IPS-20b (cell line): Measurements from ENCODE around the gene CBX4.

Experiments
- H3K27ac ChIP-seq: one replicate; pipeline ENCODE4 v1.5.1; 2013; ENCODE audit warnings: low read length
- H3K27me3 ChIP-seq: 2 replicates; pipeline ENCODE4 v1.6.1; 2013; ENCODE audit warnings: mild to moderate bottlenecking, low read length, inconsistent platforms; ENCODE audit not compliant: insufficient read depth
- H3K36me3 ChIP-seq: 2 replicates; pipeline ENCODE4 v1.6.1; 2013; ENCODE audit warnings: low read depth, mild to moderate bottlenecking, inconsistent platforms, low read length, moderate library complexity; ENCODE audit not compliant: insufficient read depth
- H3K4me1 ChIP-seq: 2 replicates; pipeline ENCODE4 v1.6.1; 2013; ENCODE audit warnings: mild to moderate bottlenecking, control low read depth, inconsistent platforms, low read length, moderate library complexity; ENCODE audit not compliant: insufficient read depth
- H3K4me3 ChIP-seq: 2 replicates; pipeline ENCODE4 v1.5.1; 2013; ENCODE audit warnings: mild to moderate bottlenecking, low read length, inconsistent platforms
- H3K9ac ChIP-seq: 2 replicates; pipeline ENCODE4 v1.6.1; 2013; ENCODE audit warnings: low read depth, mild to moderate bottlenecking, inconsistent platforms, low read length, moderate library complexity
- H3K9me3 ChIP-seq: 2 replicates; pipeline ENCODE4 v1.6.1; 2013; ENCODE audit warnings: mild to moderate bottlenecking, low read depth, low read length, inconsistent platforms; ENCODE audit not compliant: insufficient read depth

CBX4 gene

GRCh38 chr17:79839356-79840268 lies at the start of gene CBX4:
Gene CBX4, minus strand, starts transcription at chr17:79839440. Its CDS starts 189 bp downstream, at chr17:79839251.
- Histone ChIP-seq H3K36me3 (no peaks in the 10 kb centered on the region), H3K9me3 (peaks cover 10% of the 10 kb centered on the region; the same call in 1 of the 2 replicates), H3K27me3 (peaks cover 91% of the 10 kb centered on the region), H3K4me1 (peaks cover 20% of the 10 kb centered on the region), H3K4me3 (peak within 1 kb of the TSS; percentile 76), H3K27ac (no peak within 1 kb of the TSS), H3K9ac (peak within 1 kb of the TSS; percentile 60; the same call in 1 of the 2 replicates)

DNA sequence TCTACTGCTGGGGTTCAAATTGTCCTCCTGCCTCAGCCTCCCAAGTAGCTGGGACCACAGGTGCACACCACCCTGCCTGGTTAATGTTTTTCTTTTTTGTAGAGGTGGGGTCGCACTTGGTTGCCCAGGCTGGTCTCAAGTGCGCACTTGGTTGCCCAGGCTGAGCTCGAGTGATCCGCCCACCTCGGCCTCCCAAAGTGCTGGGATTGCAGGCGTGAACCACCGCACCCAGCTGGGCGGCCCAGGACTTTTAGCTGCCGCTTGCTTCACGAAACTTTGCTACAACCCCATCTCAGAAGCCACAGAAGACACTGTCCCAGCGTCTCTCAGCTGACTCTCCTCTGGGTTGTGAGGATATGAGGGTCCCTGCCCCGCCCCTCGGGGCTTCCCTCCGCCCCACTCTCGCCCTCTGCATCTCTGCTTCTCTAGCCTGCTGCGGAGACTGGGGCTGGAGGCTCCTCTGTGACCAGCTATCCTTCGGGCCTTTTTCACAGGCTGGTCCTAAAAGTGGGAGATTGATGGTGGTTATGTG lies 48.8 kb upstream of the CBX4 start:
- H3K9ac ChIP-seq: no peak overlapping the region
- no peaks in the 10 kb centered on the region for H3K36me3 ChIP-seq
- H3K27ac ChIP-seq: no peak overlapping the region
- H3K27me3 ChIP-seq: 0 out of 2 replicates have a peak, but pooled peaks cover 9% of the 10 kb centered on the region
- no peaks in the 10 kb centered on the region for H3K4me1 ChIP-seq
- H3K9me3 ChIP-seq: no peaks in the 10 kb centered on the region
- no peak overlapping the region for H3K4me3 ChIP-seq

DNA sequence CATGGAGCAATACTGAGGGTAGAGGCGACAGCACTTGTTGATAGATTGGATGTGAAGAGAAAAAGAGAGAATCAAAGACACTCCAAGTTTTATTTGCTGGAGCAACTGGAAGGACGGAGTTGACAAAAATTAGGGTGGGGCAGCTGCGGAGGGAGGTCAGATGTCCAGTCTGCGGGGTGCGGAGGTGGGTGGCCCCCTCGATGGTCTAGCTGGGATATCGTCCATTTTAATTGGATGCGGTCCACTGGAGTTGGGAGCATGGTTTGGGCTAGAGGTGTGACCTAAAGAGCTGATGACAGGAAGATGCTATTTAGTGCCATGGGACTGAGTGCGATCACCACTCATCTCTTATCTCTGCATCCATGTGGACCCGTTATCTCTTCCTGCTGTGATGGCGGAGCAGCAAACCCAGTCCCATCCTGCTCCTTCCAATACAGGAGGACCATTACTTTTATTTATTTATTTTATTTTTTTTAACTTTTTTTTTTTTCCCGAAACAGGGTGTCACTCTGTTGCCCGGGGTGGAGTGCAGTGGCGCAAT lies 48.3 kb upstream of the CBX4 start:
- Histone ChIP-seq H3K27me3 (0 out of 2 replicates have a peak, but pooled peaks cover 6% of the 10 kb centered on the region), H3K4me1 (no peaks in the 10 kb centered on the region), H3K36me3 (no peaks in the 10 kb centered on the region), H3K4me3 (no peak overlapping the region), H3K9me3 (no peaks in the 10 kb centered on the region), H3K9ac (no peak overlapping the region), H3K27ac (no peak overlapping the region)

DNA sequence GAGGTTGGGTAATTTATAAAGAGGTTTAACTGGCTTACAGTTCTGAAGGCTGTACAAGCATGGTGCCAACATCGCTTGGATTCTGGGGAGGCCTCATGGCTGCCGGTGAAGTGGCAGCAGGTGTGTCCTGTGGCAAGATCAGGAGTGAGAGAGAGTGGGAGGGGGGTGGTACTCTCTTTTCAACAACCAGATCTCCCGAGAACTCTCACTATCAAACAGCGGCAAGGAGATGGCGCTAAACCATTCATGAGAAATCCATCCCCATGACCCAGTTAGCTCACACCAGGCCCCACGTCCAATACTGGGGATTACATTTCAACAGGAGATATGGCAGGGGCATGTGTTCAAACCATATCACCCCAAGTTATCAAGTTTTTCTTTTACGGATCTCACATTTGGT lies 44.0 kb upstream of the CBX4 start:
- no peaks in the 10 kb centered on the region for H3K4me1 ChIP-seq
- H3K9me3 ChIP-seq: no peaks in the 10 kb centered on the region
- no peak overlapping the region for H3K4me3 ChIP-seq
- no peaks in the 10 kb centered on the region for H3K27me3 ChIP-seq
- H3K9ac ChIP-seq: no peak overlapping the region
- no peaks in the 10 kb centered on the region for H3K36me3 ChIP-seq
- H3K27ac ChIP-seq: no peak overlapping the region

- H3K9ac ChIP-seq: no peak overlapping the region
- no peaks in the 10 kb centered on the region for H3K27me3 ChIP-seq
- no peak overlapping the region for H3K27ac ChIP-seq
Measured at GRCh38 chr17:79878329-79878947, 39.2 kb upstream of the CBX4 start.

GRCh38 chr17:79877041-79877440 lies 37.8 kb upstream of the CBX4 start:
- Histone ChIP-seq H3K9me3 (no peaks in the 10 kb centered on the region), H3K4me1 (no peaks in the 10 kb centered on the region)

More at GRCh38 chr17:79878329-79878947, 39.2 kb upstream of the CBX4 start:
- Histone ChIP-seq H3K9me3 (no peaks in the 10 kb centered on the region), H3K36me3 (no peaks in the 10 kb centered on the region), H3K4me1 (no peaks in the 10 kb centered on the region), H3K4me3 (no peak overlapping the region)

DNA sequence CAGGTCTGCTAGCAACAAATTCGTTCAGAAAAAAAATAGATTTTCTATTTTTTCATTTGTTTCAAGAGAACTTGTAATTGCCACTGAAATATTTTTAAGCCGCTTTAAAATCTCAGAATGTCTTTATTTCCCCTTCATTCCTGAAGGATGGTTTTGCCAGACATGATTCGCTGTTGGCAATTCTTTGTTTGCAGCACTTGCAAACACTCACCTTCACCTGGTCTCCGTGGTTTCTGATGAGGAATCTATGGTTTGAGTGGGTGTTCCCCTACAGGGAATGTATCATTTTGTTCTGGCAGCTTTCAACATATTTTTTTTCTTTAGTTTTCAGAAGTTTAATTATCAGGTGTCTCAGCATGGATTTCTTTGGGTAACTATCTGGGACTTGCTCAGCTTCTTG lies 36.3 kb upstream of the CBX4 start:
- H3K9ac ChIP-seq: no peak overlapping the region
- H3K9me3 ChIP-seq: no peaks in the 10 kb centered on the region
- H3K27me3 ChIP-seq: no peaks in the 10 kb centered on the region
- no peaks in the 10 kb centered on the region for H3K36me3 ChIP-seq
- no peak overlapping the region for H3K4me3 ChIP-seq
- H3K4me1 ChIP-seq: no peaks in the 10 kb centered on the region
- no peak overlapping the region for H3K27ac ChIP-seq

More at GRCh38 chr17:79877041-79877440, 37.8 kb upstream of the CBX4 start:
- Histone ChIP-seq H3K4me3 (no peak overlapping the region), H3K27ac (no peak overlapping the region), H3K36me3 (no peaks in the 10 kb centered on the region), H3K9ac (no peak overlapping the region), H3K27me3 (no peaks in the 10 kb centered on the region)

DNA sequence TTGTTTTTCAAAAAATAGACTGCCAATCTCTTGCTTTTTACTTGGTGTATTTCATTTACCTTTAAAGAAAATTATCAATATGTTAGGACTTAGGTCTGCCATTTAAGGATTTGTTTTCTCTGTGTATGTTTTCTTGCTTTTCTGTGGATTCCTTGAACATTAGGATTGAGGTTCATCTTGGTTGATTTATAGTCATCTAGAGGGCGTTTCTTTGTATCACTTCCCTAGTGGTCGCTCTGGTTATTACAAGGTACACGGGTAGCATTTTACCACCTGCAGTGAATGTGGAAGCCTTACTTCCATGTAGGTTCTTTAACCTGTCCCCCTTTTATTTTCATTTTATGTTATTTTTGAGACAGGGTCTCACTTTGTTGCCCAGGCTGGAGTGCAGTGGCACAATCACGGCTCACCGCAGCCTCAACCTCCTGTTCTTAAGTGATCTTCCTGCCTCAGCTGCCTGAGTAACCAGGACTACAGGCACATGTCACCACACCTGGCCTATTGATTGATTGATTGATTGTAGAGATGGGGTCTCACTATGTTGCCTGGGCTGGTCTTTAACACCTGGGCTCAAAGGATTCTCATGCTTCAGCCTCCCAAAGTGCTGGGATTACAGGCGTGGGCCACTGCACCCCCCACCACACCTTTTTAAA lies 35.2 kb upstream of the CBX4 start:
- H3K4me3 ChIP-seq: no peak overlapping the region
- H3K36me3 ChIP-seq: no peaks in the 10 kb centered on the region
- H3K9ac ChIP-seq: no peak overlapping the region

DNA sequence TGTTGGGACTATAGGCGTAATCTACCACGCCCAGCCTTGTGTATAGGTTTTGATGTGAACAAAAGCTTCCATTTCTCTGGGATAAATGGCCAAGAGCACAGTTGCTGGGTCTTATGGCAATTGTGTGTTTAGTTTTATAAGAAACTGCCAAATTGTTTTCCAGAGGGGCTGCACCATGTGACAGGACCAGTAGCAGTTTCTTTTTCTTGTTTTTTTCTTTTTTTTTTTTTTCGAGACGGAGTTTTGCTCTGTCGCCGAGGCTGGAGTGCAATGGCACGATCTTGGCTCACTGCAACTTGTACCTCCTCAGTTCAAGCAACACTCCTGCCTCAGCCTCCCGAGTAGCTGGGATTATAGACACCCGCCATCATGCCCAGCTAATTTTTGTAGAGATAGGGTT lies 34.3 kb upstream of the CBX4 start:
- Histone ChIP-seq H3K4me3 (no peak overlapping the region), H3K27ac (no peak overlapping the region), H3K27me3 (no peaks in the 10 kb centered on the region), H3K9ac (no peak overlapping the region), H3K9me3 (no peaks in the 10 kb centered on the region), H3K36me3 (no peaks in the 10 kb centered on the region), H3K4me1 (peaks cover 4% of the 10 kb centered on the region; the same call in 1 of the 2 replicates)

More for the DNA sequence above, 35.2 kb upstream of the CBX4 start:
- H3K4me1 ChIP-seq: no peaks in the 10 kb centered on the region; the same call in 1 of the 2 replicates
- no peaks in the 10 kb centered on the region for H3K27me3 ChIP-seq
- H3K9me3 ChIP-seq: no peaks in the 10 kb centered on the region
- no peak overlapping the region for H3K27ac ChIP-seq

GRCh38 chr17:79872762-79873161 lies 33.5 kb upstream of the CBX4 start:
- no peaks in the 10 kb centered on the region for H3K36me3 ChIP-seq

GRCh38 chr17:79871131-79871530 lies 31.9 kb upstream of the CBX4 start:
- Histone ChIP-seq H3K27me3 (no peaks in the 10 kb centered on the region), H3K4me3 (no peak overlapping the region), H3K4me1 (peaks cover 4% of the 10 kb centered on the region; the same call in 1 of the 2 replicates), H3K9me3 (no peaks in the 10 kb centered on the region), H3K9ac (no peak overlapping the region), H3K36me3 (no peaks in the 10 kb centered on the region), H3K27ac (no peak overlapping the region)

More at GRCh38 chr17:79872762-79873161, 33.5 kb upstream of the CBX4 start:
- Histone ChIP-seq H3K4me1 (peaks cover 4% of the 10 kb centered on the region; the same call in 1 of the 2 replicates), H3K27ac (no peak overlapping the region), H3K4me3 (no peak overlapping the region), H3K9ac (no peak overlapping the region), H3K27me3 (no peaks in the 10 kb centered on the region), H3K9me3 (no peaks in the 10 kb centered on the region)
